Ishikawa (cell line): ENCODE results near the gene ZBTB20.

ENCODE experiments used
- CREB1 ChIP-seq: IDR thresholded peaks from 2 replicates; pipeline ENCODE4 v1.6.1; 2012; ENCODE audit warnings: low read depth
- EGR1 ChIP-seq: IDR thresholded peaks from 2 replicates; pipeline ENCODE4 v1.6.1; 2012
- EP300 ChIP-seq: IDR thresholded peaks from 2 replicates; pipeline ENCODE4 v1.6.1; 2012; ENCODE audit warnings: borderline replicate concordance
- FOXM1 ChIP-seq: IDR thresholded peaks from 2 replicates; pipeline ENCODE4 v1.6.1; 2012; ENCODE audit warnings: low read depth, borderline replicate concordance
- MAX ChIP-seq: IDR thresholded peaks from 2 replicates; pipeline ENCODE4 v1.6.1; 2012
- NFIC ChIP-seq: IDR thresholded peaks from 2 replicates; pipeline ENCODE4 v1.6.1; 2012
- RAD21 ChIP-seq: IDR thresholded peaks from 2 replicates; pipeline ENCODE4 v1.6.1; 2012; ENCODE audit warnings: low read depth
- REST ChIP-seq: IDR thresholded peaks from 2 replicates; pipeline ENCODE4 v1.6.1; 2012; ENCODE audit warnings: low read depth, mild to moderate bottlenecking
- TAF1 ChIP-seq: IDR thresholded peaks from 2 replicates; pipeline ENCODE4 v1.6.1; 2012; ENCODE audit warnings: low read depth, mild to moderate bottlenecking
- TCF12 ChIP-seq: IDR thresholded peaks from 2 replicates; pipeline ENCODE4 v1.6.1; 2012; ENCODE audit warnings: low read depth
- TEAD4 ChIP-seq: IDR thresholded peaks from 2 replicates; pipeline ENCODE4 v1.6.1; 2012
- USF1 ChIP-seq: IDR thresholded peaks from 2 replicates; pipeline ENCODE4 v1.6.1; 2012
- YY1 ChIP-seq: IDR thresholded peaks from 2 replicates; pipeline ENCODE4 v1.6.1; 2012; ENCODE audit warnings: low read depth
- ZBTB7A ChIP-seq: IDR thresholded peaks from 2 replicates; pipeline ENCODE4 v1.6.1; 2012; ENCODE audit warnings: low read depth

DNA sequence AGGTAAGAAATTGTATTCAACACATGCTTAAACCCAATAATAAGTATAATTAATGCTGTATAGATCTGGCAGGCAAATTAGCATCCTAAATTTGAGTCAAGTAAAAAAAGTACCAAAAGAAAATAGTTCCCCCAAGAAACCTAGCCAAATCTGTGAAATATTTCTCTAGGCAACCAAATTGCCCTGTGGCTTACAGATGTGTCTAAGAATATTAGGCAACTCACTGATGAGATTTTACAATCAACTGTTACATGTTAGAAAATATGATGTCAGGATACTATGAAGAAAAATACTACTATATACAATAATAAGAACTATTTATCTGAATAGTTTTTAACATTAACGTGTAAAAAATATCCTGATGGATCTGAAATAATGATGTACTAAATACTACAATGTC is 456.2 kb downstream of the ZBTB20 start:
- TF ChIP-seq USF1 (no peak), YY1 (no peak), MAX (no peak), EP300 (no peak), RAD21 (no peak), FOXM1 (no peak), TAF1 (no peak), CREB1 (no peak), NFIC (no peak), TCF12 (no peak), REST (no peak), ZBTB7A (no peak), EGR1 (no peak), TEAD4 (no peak)
